HT-29 (cell line): Measurements from ENCODE around the gene HIBADH. TPM values are rescaled to one million over a fixed set of nuclear protein-coding genes. Genes with fewer than 3 reads are reported as not detected.

Experiments used
- DNase-seq: peaks from one replicate; pipeline ENCODE4 v3.0.0-alpha.2; 2015; ENCODE audit warnings: low spot score
- total RNA-seq: library from RNA; depleted of rRNA; stranded (reverse); fragments of >200 nt; shearing (Covaris generic); gene quantifications from 2 replicates; pipeline ENCODE4 v1.2.3, GENCODE V29; 2014; rRNA removed

HIBADH gene
- total RNA-seq, result 39.5 and 43.0 TPM in 2 replicates

DNA sequence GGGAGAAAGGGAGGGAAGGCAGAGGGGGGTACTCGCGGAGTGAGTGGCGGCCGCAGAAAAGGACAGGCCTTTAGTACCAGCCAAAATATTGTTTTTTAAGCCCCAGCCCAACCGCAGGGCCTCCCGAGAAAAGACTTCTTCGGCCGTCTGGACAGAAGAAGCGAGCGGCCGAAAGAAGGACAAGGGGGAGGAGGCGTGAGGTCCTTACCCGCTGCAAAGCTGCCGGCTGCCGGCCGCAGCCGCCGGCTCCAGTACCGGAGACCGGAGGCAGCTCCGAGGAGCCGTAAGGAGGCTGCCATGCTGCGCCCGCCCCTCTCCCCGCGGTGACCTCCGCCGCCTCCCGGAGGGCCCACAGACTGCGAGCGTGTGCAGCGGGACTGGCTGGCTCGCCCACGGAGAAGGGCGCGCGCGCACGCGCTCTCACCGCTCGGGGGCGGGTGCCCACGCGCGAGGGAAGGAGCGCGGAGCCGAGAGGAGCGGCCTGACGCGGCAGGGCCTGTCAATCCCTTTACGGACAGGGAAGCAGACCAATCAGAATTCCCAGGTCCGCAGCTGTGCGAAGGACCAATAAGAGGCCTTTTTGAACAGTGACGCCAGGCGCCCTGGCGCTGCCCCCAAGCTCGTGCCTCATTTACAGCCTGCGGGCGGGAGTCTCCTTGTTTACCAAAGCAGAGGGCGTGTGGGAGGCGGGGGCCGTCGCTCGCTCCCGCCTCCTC lies at the start of gene HIBADH:
TSS of gene HIBADH (minus strand) at position 394 of the 716 bp plus-strand sequence. CDS start at position 299, 95 bp downstream.
- DNase-seq, result peak; percentile 100

GRCh38 chr7:27712217-27712616 lies 49.5 kb upstream of the HIBADH start:
- DNase-seq, result no peak

DNA sequence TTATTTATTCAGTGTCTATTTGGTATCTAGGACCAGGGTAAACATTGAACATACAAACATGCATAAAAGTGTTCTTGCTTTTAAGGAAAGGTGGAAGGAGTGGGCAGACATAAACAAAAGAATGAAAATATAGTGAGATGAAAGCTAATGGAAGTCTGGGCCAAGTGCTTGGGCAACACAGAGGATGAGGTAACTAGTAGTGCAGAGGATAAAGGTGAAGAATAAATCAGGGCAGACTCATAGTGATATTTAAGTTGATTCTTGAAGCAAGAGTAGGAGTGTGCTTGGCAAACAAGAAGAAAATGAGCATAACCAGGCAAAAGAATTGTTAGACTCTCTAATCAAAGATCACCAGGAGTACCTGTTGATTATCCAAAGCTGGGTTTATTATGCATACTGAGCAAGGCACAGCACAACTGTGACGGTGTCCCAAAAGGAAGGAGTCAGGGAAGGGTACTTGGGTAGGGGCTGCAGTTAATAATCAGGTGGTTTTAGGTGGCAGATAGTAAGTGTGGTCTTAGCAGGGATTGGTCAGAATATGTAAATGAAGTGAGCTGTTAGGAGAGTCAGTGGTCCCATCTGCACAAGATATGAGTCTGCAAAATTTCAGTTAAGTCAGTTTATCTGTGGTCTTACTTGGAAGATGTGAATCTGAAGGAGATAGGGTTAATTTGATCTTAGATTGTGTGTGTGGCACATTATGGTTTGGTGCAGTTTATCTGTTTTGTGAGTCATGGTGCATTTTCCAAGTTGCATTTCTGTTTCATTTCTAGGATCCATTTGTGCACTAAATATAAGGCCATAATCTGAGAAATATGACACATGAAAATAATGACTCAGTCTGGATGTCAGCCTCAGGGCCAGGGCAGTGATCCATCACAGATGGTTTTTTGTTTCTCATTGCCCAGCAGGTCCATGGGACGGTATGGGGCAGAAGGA lies 46.7 kb upstream of the HIBADH start:
- DNase-seq, result no peak

DNA sequence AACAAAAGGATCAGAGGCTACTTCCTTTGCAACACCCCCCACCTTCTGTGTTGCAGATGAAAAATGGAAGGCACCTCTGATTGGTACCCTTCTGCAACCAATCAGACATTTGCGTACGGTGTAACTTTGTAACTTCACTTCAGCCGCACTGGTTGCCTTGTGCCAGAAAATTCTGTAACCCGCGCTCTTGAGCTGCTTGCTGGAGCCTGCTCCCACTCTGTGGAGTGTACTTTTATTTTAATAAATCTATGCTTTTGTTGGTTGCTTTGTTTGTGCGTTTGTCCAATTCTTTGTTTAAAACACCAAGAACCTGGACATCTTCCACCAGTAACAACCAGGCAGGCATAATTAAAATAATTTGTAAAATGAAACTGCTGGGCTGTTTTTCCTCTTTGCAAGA lies 45.8 kb upstream of the HIBADH start:
- DNase-seq, result no peak

- DNase-seq, result no peak
These were observed 42.5 kb upstream of the HIBADH start for GRCh38 chr7:27705200-27705594.

DNA sequence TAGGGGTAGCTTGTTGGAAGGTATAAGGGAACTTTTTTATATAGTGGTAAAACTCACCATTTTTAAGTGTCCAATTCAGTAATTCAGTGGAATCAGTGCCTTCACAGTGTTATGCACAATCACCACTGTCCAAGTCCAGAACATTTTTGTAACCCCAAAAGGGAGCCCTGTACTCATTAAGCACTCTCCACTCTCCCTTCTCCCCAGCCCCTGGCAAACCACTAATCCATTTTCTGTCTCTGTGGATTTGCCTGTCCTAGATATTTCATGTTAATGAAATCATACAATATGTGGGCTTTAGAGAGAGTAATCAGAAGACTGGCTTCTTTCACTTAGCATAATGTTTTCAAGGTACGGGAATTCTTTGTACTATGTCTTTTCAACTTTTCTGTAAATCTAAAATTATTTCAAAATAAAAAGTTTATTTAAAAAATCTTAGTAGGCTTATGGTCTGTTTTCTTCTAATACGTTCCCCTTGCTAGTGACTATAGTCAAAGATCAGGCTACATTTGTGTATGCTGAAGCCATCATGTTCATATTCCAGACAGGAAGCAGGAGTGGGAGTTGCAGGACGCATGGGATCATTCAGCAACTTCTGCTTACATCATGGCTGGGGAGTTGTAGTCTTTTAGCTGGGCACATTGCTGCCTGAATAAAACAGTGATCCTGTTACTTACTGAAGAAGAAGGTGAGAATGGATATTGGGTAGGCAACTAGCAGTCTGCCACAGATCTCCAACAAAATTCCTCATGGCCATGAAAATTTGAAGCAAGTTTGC lies 41.9 kb upstream of the HIBADH start:
- no peak for DNase-seq

GRCh38 chr7:27703181-27703580 lies 40.5 kb upstream of the HIBADH start:
- DNase-seq, result no peak

DNA sequence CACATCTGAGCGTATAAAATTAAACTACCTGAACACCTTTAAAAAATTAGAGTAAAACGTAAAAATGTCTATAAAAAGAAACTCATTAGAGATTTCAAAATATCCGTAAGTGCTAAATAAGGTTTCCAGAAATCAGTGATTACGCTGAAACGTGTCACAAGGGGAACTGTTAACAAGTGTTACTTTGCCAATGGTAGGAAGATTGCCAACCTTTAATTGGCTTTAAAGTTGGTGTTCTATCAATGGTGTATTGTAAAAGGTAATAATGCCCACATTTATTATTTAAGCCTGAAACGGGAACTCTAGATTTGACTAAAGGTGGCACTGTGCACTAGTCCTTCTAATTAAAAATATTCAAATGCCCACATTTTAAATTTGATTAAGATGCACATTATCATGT lies 37.8 kb upstream of the HIBADH start:
- DNase-seq, result no peak

- no peak for DNase-seq
These were observed 37.1 kb upstream of the HIBADH start for GRCh38 chr7:27699751-27700150.

GRCh38 chr7:27697861-27698430 lies 35.3 kb upstream of the HIBADH start:
- DNase-seq, result peak; percentile 50

DNA sequence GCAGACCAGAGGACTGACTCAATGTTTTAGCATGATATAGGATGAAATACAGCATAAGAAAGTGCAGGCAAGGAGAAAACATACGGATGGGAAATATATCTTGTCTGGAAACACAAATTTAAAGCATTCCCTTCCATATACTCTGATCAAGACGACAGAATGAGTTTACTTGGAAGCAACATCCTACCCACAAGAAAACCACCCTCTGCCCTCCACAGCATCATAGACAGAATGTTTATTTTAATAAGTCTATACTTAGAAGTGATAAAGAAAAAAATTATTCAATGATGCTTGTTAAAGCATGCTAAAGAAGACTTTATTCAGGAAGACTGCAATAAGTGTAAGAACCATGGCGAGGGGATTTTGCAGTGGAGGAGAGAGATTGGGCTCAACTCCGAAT lies 32.4 kb upstream of the HIBADH start:
- no peak for DNase-seq

GRCh38 chr7:27693794-27694193 lies 31.1 kb upstream of the HIBADH start:
- DNase-seq, result no peak

- DNase-seq, result no peak
These were observed 28.0 kb upstream of the HIBADH start for GRCh38 chr7:27690649-27691048.

DNA sequence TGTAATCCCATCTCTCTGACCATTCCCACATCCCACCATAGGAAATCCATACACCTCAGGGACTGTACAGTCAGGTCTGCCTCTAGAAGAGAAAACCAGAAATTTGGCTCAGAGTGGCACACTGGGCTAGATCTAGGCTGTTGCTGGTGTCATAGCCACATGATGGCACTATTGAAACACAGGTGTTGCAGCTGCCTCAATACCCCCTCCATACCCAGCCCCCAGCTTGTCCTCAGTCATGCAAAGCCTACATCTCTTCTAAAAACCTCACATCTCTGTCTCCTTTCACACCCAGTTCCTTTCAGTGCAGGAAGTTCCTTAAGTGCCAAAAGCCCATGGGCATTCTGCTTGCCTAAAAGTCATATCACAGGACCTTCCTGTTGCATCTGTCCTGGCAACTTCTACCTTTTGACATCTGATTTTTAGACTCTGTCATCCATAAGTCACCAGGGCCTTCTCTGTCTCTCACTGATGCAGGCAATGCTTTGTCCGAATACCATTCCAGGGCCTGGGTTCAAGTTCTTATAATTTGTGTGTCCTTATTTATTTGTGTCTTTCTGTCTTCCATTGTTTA lies 27.0 kb upstream of the HIBADH start:
- DNase-seq, result peak; percentile 75

- peak; percentile 10 for DNase-seq
These were observed 26.5 kb upstream of the HIBADH start for GRCh38 chr7:27689150-27689549.

DNA sequence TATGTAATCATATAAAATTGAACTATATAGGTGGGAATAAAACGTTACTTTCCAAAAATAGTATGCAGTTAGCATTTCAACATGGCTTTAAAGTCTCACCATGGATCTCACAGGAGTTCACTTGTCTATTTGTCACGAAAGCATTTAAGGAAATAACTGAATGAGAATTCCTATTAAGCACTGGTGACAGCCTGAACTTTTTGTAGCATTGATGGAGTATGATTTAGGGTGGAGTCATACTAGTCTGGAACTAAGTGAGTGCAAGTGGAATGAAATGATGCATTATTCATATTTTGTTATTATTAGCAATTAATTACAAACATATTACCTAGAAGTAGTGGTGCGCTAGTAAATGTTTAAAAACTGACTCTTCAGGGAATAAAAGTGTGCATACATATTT lies 26.0 kb upstream of the HIBADH start:
- no peak for DNase-seq

DNA sequence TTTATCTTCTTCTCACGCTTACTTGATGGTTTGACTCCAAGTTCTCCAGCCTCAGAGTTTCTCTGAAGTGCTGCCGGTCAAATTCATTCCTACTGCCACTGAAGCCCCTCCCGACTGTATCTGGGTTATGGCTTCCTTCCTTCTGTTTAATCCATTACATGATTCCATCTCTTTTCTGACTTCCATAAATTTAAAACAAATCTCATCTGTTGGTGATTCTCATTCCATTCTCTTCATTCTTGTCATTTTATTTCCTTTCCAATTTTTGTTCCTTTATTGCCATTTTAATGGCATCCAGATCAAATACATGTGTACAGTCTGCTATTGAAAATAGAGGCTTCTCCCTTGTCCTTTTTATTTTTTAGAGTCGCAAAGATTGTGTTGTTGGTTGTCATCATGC lies 25.4 kb upstream of the HIBADH start:
- no peak for DNase-seq

DNA sequence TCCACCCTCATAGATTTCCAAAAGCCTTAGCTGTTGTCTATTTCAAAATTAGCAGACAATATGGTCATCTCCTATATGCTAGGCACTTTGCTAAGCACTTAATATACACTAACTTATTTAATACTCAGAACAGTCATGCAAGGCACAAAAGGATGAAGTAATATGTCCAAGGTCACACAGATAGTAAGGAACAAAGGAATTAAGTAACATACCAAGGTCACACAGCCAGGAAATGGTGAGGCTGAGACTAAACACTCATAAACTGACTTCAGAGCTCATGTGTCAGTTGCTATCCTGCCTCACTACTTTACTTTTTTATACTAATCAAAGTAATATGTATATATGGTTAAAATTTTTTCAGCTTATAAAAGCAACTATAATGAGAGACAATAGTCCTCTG lies 23.6 kb upstream of the HIBADH start:
- DNase-seq, result no peak

GRCh38 chr7:27685893-27686292 lies 23.2 kb upstream of the HIBADH start:
- no peak for DNase-seq

- no peak for DNase-seq
These were observed 22.5 kb upstream of the HIBADH start for GRCh38 chr7:27685209-27685608.

DNA sequence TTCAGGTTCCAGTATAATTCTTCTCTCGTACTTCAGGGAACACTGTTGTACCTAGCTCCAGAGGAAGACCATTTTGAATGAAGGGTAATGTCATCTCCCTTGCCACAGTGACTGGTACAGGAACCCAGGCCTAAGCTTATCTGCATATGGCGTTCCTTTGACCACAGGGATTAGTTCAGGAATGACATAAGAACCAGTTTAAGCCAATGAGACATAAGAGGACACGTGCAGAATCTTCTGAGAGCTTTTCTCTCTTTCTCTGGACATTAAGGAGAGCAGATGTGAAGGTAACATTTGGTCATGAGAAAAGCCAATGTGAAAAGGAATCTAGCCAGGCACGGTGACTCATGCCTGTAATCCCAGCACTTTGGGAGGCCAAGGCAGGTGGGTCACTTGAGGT lies 21.8 kb upstream of the HIBADH start:
- no peak for DNase-seq
